DMS79 (cell line): ENCODE measurements around the gene PRR18.

Experiments used
- DNase-seq: peaks from one replicate; lab custom pipeline; 2025; lab: John Stamatoyannopoulos, UW

Gene PRR18

GRCh38 chr6:166274739-166275370 is 33.3 kb downstream of the PRR18 start:
- no peak for DNase-seq

- DNase-seq: no peak
Measured at GRCh38 chr6:166274163-166274562, 34.0 kb downstream of the PRR18 start.

DNA sequence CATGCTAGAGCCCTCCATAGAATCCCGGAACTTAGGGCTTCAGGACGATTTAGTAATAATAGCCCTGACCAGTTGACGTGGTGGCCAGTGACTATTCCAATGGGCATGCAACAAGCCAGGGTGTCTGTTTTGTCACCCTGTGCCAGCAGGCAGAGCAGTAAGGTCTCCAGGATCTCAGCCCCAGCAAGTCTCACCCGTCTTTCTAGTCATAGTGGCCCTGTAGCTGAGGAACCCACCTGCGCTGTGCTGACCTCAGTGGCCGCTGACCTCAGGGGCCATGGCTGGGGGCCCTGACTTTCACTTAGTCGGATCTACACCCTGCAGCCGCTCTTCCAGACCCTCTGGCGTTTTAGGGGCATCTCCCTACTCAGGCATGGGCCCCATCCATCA is 36.8 kb downstream of the PRR18 start:
- DNase-seq: no peak

GRCh38 chr6:166270706-166271375 is 37.4 kb downstream of the PRR18 start:
- no peak for DNase-seq

DNA sequence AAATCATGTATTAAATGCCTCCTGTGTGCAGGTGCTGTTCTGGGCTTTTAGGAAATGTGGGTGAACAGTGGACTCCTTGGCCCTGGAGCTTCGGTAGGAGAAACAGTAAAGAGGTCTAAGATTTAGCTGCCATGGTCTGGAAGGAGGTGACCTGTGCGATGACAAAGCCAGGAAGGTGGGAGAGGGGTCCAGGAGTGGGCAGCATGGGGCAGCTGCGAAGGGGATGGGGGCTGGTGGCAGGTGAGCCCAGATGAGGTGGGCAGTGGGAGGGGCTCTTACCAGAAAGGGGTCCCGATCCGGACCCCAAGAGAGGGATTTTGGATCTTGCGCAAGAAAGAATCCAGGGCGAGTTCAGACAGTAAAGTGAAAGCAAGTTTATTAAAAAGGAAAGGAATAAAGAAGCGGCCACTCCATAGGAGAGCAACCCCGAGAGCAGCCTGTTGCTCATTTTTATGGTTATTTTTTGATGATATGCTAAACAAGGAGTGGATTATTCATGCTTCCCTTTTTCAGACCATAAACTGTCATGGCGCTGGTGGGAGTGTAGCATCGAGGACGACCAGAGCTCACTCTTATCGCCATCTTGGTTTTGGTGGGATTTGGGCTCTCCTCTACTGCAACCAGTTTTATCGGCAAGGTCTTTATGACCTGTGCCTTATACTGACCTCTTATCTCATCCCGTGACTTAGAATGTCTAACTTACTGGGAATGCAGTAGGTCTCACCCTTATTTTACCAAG is 38.7 kb downstream of the PRR18 start:
- no peak for DNase-seq

GRCh38 chr6:166268431-166268830 is 39.8 kb downstream of the PRR18 start:
- no peak for DNase-seq

DNA sequence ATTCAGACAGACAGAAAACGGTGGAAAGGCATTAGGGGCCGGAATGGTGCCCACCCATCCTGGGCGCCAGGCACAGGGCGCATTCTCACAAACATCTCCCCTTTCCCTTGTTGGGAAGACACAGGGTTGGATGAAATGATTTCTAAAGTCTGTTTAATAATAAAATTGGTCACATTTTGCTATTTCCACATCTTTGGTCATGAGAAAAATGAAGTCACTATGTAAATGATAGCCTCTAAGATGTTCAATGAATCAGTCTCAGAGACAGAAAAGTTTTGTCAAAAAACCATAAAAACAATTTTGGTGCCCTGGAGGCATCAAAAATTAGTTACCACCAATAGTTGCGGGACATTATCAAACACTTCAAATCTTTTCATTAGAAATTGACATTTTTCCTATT is 40.7 kb downstream of the PRR18 start:
- DNase-seq: no peak

GRCh38 chr6:166266336-166266735 is 41.9 kb downstream of the PRR18 start:
- DNase-seq: no peak

GRCh38 chr6:166262743-166263515 is 45.3 kb downstream of the PRR18 start:
- DNase-seq: no peak

GRCh38 chr6:166259296-166259977 is 48.8 kb downstream of the PRR18 start:
- DNase-seq: no peak

DNA sequence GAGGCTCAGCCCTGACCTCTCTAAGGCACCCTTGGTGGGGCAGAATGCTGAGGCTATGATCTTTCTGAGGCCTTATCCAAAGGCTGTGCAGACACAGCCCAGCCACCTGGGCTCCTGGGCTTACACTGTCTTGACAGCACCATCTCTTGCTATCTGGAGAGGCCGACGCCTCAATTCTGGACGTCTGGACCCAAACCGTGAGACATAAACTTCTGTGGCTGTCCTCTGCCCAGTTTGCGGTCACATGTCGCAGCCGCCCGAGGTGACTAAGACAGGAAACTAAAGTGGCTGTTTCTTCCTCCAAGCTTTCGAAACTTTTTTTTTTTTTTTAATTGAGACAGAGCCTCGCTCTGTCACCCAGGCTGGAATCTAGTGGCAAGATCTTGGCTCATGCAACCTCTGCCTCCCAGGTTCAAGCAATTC is 49.3 kb downstream of the PRR18 start:
- DNase-seq: no peak

DNA sequence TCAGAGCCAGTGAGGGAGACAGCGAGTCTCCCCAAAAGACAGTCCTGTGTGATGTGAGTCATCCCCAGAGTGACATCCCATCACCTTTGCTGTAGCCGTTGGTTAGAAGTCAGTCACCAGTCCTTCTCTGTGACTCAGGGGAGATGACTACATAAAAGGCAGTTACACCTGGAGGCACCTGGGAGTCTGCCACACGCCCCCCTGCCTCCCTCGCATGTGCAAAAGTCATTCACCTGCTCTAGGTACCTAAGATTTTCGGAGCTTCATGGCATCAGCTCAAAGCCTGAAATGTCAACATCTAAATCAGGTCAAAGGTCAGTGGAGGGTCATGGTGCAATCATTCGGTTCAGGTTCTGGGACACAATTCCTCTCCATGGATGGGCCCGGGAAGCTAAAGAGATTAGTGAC is 50.3 kb downstream of the PRR18 start:
- DNase-seq: no peak
